ENCODE results near the gene CPD.

- TF ChIP-seq CTCF (IDR thresholded peaks at IDR 0.05 in 4 of 5, conservative IDR thresholded peaks at IDR 0.05 in 1 of 5) (no peak), POLR2A (IDR thresholded peaks at IDR 0.05) (no peak)
Observed at GRCh38 chr17:30414486-30414885, 35.8 kb downstream of the CPD start.

Measured in gastrocnemius medialis (tissue), 4 donors.